ENCODE data around the gene CCT8L2.
"Not testable (repeated sequence)": the region's sequence is repeated elsewhere in the genome, so short reads cannot be mapped to it uniquely, and the experiment has no call there.

DNA sequence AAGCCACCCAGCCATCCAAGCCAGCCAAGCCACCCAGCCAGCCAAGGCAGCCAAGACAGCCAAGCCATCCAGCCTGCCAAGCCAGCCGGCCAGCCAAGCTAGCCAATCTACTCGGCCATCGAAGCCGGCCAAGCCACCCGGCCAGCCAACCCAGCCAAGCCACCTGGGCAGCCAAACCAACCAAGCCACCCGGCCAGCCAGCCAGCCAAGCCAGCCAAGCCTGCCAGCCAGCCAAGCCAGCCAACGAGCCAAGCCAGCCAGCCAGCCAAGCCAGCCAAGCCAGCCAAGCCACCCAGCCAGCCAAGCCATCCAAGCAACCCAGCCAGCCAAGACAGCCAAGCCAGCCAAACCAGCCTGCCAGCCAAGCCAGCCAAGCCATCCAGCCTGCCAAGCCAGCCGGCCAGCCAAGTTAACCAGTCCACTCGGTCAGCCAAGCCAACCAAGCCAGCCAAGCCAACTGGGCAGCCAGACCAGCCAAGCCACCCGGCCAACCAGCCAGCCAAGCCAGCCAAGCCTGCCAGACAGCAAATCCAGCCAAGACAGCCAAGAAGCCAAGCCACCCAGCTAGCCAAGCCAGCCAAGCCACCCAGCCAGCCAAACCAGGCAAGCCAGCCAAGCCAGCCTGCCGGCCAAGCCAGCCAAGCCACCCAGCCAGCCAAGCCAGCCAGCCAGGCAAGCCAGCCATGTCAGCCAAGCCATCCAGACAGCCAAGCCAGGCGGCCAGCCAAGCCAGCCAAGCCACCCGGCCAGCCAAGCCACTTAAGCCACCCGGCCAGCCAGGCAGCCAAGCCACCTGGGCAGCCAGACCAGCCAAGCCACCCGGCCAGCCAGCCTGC lies 26.8 kb downstream of the CCT8L2 start:
- TF ChIP-seq SPI1 (IDR thresholded peaks at IDR 0.05; ENCODE audit: low read depth, low read length); PAX5 (IDR thresholded peaks at IDR 0.05; ENCODE audit: insufficient read depth, low read length, severe bottlenecking); POLR2AphosphoS5 (IDR thresholded peaks at IDR 0.05; ENCODE audit: low read depth, low read length); POLR2A (IDR thresholded peaks at IDR 0.05; ENCODE audit: low read depth, low read length): not testable (repeated sequence)

Measured in GM12891 (cell line).